ENCODE results near the gene KIAA0586.

KIAA0586 gene

DNA sequence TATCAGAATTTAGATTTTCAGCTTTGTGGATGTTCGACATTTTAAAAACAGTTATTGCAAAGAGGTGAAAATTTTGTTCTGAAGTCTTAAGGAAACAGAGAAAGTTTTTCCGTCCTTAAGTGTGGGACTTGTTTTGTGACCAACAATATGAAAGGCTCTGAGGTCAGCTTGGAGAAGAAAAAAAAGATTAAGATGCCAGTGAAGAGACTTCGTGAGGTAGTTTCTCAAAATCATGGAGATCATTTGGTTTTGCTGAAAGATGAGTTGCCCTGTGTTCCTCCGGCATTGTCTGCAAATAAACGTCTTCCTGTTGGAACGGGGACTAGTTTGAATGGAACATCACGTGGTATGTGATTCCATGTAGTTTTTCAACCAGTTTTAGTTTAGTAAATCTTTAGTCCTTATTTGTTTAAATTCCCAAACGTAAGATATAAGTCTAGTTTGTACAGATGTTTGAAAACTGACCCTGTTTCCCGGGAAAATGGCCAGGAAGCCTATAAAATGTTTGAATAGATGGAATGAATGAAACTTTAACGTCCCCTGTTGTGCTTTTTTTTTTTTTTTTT, 682 bp downstream of the KIAA0586 start:
- peak; percentile 69 for DNase-seq (ENCODE audit: low read depth)
- peak overlapping the region; percentile 74 for H3K4me3 ChIP-seq (ENCODE audit: low read depth, low read length)
- TF ChIP-seq, protein P1, sequence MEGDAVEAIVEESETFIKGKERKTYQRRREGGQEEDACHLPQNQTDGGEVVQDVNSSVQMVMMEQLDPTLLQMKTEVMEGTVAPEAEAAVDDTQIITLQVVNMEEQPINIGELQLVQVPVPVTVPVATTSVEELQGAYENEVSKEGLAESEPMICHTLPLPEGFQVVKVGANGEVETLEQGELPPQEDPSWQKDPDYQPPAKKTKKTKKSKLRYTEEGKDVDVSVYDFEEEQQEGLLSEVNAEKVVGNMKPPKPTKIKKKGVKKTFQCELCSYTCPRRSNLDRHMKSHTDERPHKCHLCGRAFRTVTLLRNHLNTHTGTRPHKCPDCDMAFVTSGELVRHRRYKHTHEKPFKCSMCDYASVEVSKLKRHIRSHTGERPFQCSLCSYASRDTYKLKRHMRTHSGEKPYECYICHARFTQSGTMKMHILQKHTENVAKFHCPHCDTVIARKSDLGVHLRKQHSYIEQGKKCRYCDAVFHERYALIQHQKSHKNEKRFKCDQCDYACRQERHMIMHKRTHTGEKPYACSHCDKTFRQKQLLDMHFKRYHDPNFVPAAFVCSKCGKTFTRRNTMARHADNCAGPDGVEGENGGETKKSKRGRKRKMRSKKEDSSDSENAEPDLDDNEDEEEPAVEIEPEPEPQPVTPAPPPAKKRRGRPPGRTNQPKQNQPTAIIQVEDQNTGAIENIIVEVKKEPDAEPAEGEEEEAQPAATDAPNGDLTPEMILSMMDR (conservative IDR thresholded peaks at IDR 0.05; ENCODE audit: low read depth, low read length): no peak

DNA sequence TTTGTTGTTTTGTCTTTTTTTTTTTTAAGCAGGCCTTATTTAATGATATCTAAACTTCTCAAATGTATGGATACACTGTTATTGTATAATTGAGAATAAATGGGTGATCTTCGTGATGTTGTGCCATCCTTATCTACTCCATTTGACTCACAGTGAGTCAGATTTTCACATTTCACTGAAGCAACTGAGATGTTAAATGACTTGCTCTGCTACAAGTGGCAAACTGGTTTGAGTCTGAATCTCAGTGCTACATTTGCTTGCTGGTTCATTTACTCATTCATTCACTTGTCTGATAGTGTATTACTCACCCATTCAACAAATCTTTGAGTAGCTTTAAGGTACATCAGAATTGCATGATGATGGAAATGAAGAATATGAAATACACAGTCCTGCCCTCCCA, 2.6 kb downstream of the KIAA0586 start:
- TF ChIP-seq, protein P1 (conservative IDR thresholded peaks at IDR 0.05; ENCODE audit: low read depth, low read length): no peak
- H3K4me3 ChIP-seq (ENCODE audit: low read depth, low read length): no peak overlapping the region
- DNase-seq (ENCODE audit: low read depth): peak; percentile 54

DNA sequence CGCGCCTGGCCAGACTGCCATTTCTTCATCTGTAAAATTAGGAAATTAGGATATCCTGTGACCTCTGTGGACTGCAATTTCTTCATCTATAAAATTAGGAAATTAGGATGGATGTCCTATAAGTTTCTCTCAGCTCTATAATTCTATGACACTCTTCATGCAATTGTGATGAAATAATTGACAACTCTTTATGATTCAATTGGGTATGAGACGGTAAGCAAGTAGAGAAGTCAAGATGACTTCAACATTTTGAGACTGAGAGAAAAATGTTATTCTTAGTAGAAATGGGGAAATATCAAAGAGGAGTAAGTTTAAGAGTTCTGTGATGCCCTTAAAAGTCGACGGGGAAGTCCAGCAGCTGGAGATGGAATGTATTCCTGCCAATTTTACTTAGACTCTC, 12.0 kb downstream of the KIAA0586 start:
- no peak for DNase-seq (ENCODE audit: low read depth)
- H3K4me3 ChIP-seq (ENCODE audit: low read depth, low read length): no peak overlapping the region
- TF ChIP-seq, protein P1 (conservative IDR thresholded peaks at IDR 0.05; ENCODE audit: low read depth, low read length): no peak

DNA sequence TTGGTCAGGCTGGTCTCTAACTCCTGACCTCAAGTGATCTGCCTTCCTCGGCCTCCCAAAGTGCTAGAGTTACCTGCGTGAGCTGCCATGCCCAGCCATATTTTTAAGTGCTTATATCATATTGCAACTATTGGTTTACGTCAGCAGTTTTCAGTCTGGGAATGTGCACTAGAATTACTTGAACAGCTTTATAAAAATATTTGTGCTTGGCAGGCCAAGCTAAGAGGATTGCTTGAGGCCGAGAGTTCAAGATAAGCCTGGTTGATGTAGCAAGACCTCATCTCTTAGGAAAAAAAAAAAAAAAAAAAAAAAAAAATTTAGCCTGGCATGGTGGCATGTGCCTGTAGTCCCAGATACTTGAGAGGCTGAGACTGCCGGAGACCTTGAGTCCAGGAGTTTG, 17.1 kb downstream of the KIAA0586 start:
- TF ChIP-seq, protein P1 (conservative IDR thresholded peaks at IDR 0.05; ENCODE audit: low read depth, low read length): no peak
- no peak overlapping the region for H3K4me3 ChIP-seq (ENCODE audit: low read depth, low read length)
- no peak for DNase-seq (ENCODE audit: low read depth)

DNA sequence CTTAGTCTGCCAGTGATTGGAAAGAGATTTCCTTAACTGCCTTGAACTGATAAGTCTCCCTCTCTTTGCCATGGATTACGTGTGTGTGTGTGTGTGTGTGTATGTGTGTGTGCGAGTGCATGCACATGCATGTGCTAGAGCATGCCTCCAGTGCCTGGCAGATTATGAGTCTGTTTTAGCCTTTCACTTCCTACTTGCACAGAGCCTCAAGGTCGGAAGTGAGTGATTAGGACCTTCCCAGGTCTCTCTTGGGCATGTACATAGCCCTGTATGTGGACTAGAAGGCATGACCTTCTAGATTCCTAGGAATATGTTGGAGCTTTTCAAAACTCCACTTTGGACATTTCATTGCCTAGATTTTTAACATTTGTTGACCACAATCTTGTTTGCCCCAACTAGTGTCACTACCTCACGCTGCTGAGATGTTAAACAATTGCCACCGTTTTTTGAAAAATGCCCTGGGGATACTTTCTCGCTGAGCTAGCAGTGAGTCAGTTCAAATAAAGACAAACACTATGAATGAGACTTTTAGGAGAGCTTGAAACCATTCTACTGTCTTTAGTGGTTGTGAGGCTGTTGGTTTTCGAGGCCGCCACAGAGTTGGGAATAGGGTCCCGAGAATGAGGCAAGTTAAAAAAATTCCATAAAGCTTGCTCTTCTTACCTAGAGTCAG, 28.2 kb downstream of the KIAA0586 start:
- H3K4me3 ChIP-seq (ENCODE audit: low read depth, low read length): no peak overlapping the region
- TF ChIP-seq, protein P1 (conservative IDR thresholded peaks at IDR 0.05; ENCODE audit: low read depth, low read length): no peak
- DNase-seq (ENCODE audit: low read depth): no peak

DNA sequence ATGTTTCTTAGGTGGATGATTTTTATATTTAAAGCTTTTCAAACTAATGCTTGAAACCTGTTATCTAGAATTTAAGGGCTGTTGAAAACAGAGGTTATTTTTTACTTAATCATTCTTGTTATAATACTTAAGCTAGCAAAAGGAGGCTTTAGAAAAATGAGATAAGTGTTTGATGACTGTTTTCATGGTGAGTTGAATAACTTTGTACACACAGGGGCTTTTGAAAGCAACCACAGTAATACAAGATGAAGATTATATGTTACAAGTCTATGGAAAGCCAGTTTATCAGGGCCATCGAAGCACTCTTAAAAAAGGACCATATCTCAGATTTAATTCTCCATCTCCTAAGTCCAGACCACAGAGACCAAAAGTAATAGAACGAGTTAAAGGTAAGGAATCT, 33.3 kb downstream of the KIAA0586 start:
- no peak overlapping the region for H3K4me3 ChIP-seq (ENCODE audit: low read depth, low read length)
- TF ChIP-seq, protein P1 (conservative IDR thresholded peaks at IDR 0.05; ENCODE audit: low read depth, low read length): no peak
- no peak for DNase-seq (ENCODE audit: low read depth)

DNA sequence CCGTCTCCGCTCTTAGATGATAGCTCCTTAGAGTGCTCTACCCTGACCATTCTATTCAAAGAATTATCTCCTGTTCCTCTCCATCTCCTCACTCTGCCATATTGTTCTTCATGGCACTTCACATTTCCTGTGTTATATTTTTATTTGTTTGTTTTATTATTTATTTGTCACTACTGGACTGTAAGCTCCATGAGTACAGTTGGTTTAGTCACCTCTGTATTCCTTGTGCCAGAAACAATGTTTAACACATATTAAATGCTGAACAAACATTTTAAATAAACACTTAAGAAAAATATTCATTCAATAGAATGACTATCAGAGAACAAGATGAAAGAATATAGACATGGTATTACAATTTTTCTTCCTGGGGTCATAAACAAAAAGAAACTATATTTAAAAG, 35.6 kb downstream of the KIAA0586 start:
- H3K4me3 ChIP-seq (ENCODE audit: low read depth, low read length): no peak overlapping the region
- DNase-seq (ENCODE audit: low read depth): no peak
- TF ChIP-seq, protein P1 (conservative IDR thresholded peaks at IDR 0.05; ENCODE audit: low read depth, low read length): no peak

Measured in choroid plexus epithelial cell (primary cell).